Activated naive CD4-positive, alpha-beta T cell (primary cell): ENCODE data around the gene NUDT3.
"Not testable (repeated sequence)": the region's sequence is repeated elsewhere in the genome, so short reads cannot be mapped to it uniquely, and the experiment has no call there.

Experiments
- DNase-seq, 4 experiments: peaks; one replicate each; lab custom pipeline; 2025; lab: John Stamatoyannopoulos, UW

NUDT3 gene

GRCh38 chr6:34393191-34393965 is 909 bp upstream of the NUDT3 start:
- DNase-seq, result no peak

DNA sequence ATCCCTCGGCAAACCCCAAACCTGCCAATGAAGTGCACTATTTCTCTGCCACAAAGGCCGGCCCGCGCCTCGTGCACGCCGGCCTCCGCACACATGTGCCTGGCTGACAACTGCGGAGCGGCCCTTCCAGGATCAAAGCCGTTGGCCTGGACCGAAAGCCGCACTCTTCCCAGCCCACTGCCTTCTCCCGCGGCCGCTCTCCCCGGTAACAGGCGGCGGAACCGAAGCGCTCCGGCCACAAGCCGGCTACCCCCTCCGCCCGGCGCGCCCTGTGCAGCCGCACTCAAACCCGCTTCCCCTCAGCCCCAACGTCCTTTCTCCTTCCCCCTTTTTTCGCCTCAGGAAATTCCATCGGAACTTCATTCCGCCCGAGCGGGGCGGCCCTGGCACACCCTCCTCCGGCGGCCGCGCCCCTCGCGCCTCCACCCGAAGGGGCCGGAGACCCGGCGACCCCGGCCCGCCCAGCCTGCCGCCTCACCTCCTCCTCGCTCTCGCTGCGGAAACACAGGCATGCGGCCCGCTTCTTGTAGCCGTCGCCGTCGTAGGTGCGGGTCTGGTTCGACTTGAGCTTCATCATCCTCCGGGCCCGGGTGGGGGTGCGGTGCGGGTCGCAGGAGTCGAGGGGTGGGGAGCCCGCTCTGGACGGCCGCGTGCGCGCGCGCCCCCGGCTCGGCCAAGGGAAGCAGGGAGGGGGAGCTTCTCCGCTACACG is 528 bp downstream of the NUDT3 start:
- peak; percentile 25 to 62 (median 55) for DNase-seq

GRCh38 chr6:34391473-34391785 is 1.0 kb downstream of the NUDT3 start:
- DNase-seq, result no peak

- DNase-seq, result no peak
Measured at GRCh38 chr6:34390531-34391472, 1.7 kb downstream of the NUDT3 start.

GRCh38 chr6:34389034-34389433 is 3.4 kb downstream of the NUDT3 start:
- no peak for DNase-seq

GRCh38 chr6:34388421-34388820 is 4.0 kb downstream of the NUDT3 start:
- DNase-seq, result no peak

GRCh38 chr6:34386316-34387137 is 5.9 kb downstream of the NUDT3 start:
- no peak for DNase-seq

GRCh38 chr6:34385793-34386195 is 6.7 kb downstream of the NUDT3 start:
- no peak for DNase-seq

DNA sequence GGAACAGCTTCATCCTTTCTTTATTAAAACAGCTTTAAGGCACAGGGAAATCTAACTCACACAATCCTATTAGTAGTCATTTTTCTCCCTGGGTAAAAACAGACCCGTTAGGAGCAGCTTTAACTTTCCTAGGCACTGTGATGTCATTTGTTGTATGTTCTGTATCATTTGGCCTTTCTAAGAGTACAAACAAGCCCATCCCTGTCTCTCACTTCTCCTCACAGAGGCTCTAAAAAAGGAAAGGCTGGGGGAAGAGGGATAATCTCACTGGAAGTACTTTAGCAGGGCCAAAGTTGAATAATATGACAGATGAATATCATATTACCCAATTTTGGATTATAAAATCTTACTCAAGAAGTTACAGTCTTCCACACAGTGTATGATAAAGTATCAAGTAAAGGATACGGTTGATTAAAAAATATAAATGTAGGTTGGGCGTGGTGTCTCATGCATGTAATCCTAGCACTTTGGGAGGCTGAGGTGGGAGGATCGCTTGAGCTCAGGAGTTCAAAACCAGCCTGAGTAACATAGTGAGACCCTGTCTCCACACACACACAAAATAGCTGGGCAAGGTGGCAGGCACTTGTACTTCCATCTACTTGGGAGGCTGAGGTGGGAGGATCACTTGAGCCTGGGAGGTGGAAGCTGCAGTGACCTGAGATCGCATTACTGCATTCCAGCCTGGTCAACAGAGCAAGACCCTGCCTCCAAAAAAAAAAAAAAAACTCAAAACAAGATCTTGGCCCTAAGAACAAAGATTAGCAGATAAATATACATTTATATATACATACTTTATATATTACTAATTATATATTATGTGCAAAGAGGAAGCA is 7.9 kb downstream of the NUDT3 start:
- no peak for DNase-seq

DNA sequence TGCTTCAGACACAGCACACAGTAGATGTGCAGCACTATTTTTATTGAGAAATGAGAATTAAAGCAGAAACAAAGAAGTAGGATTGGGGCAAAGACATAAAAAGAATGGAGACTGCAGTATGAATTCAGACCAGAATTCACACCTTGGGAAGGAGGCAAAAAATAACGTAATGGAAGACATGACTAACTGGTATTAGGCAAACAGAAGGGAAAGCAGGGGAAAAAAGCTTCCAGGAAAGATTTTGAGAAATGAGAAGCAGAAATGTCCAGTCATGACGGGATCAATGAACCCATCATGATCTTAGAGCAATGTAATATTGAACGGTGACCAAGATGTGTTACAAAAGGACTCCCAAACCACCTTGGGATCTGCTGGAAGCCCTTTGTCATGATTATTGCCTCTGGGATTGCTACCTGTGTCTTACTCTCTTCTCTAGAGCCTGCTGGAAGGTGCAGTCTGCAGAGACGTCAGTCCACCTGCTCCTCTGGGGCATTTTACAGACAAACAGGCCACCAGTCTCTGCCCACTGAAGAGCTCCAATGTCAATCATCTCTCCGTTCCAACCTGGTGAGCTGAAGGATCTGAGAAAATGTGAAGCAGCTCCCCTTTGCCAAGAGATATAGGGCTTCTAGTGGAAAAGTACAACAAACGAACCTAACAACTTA is 8.7 kb downstream of the NUDT3 start:
- DNase-seq, result no peak

DNA sequence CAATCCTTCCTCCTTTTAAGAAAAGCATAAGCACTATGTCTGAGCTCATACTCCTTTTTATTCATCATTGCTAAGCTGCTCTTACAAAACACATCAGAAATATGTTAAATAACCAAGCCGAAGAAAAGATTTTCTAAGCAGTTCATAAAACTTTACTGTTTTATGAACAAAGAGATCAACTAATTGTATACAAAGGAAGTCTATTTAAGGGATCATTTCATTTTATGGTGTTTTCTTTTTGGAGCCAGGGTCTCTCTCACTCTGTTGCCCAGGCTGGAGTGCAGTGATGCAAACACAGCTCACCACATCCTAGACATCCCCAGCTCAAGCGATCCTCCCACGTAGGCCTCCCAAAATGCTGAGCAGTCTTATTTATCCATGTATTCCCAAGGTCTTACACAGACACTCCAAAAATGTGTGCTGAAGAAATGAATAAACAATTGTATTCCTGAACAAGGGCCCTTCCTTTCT is 9.3 kb downstream of the NUDT3 start:
- no peak for DNase-seq

- no peak for DNase-seq
Measured at GRCh38 chr6:34381081-34381480, 11.4 kb downstream of the NUDT3 start.

- DNase-seq, result no peak
Measured at GRCh38 chr6:34378470-34378869, 14.0 kb downstream of the NUDT3 start.

- DNase-seq, result no peak
Measured at GRCh38 chr6:34377984-34378383, 14.5 kb downstream of the NUDT3 start.

DNA sequence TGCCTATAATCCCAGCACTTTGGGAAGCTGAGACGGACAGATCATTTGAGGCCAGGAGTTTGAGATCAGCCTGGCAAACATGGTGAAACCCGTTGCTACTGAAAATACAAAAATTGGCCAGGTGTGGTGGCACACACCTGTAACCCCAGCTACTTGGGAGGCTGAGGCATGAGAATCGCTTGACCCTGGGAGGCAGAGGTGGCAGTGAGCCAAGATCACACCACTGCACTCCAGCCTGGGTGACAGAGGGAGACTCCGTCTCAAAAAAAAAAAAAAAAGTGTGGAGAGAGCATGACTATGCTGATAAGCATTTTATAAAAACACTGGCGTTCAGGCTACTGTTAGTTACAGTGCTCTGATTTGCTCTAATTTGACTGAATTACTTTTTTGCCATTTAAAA is 14.9 kb downstream of the NUDT3 start:
- DNase-seq, result not testable (repeated sequence)

GRCh38 chr6:34375833-34376232 is 16.6 kb downstream of the NUDT3 start:
- DNase-seq, result no peak

GRCh38 chr6:34374508-34374907 is 18.0 kb downstream of the NUDT3 start:
- DNase-seq, result no peak

- DNase-seq, result no peak
Measured at GRCh38 chr6:34374069-34374468, 18.4 kb downstream of the NUDT3 start.

DNA sequence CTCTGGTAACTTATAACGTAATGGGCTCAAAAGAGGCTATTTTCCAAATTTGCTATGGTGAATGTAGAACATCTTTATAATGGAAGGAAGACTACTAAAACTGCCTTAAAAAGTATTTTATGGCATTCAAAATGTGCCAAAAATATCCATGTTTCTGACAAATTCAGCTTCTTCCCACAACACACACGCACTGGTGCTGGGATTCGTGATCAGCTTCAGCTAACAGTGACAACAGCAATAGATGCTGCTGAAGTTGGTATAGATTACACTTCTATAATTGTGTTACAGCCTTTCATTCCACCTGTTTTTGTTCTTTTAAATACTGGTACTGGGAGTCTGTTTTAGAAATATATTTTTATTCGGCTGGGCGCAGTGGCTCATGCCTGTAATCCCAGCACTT is 19.0 kb downstream of the NUDT3 start:
- DNase-seq, result no peak

DNA sequence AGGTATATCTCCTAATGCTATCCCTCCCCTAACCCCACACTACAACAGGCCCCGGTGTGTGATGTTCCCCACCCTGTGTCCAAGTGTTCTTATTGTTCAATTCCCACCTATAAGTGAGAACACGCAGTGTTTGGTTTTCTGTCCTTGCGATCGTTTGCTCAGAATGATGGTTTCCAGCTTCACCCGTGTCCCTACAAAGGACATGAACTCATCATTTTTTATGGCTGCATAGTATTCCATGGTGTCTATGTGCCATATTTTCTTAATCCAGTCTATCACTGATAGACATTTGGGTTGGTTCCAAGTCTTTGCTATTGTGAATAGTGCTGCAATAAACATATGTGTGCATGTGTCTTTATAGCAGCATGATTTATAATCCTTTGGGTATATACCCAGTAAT is 20.6 kb downstream of the NUDT3 start:
- not testable (repeated sequence) for DNase-seq
